Measurements from ENCODE around the gene DAPL1. TPM values are rescaled to one million over a fixed set of nuclear protein-coding genes. Genes with fewer than 3 reads are reported as not detected.
A peak's percentile ranks its signal among the peaks of the same experiment; 100 is the strongest.

Gene DAPL1
- total RNA-seq, 1 donor from 2014 or later = not detected

GRCh38 chr2:158778243-158778642 is 16.9 kb upstream of the DAPL1 start:
- Histone ChIP-seq H3K4me1 (no peaks in the 10 kb centered on the region), H3K36me3 (no peaks in the 10 kb centered on the region), H3K9me3 (no peaks in the 10 kb centered on the region), H3K27ac (no peak overlapping the region), H3K4me3 (no peak overlapping the region), H3K27me3 (no peaks in the 10 kb centered on the region)
- intact Hi-C loops (cut with DNase I) = no loop called here
- TF ChIP-seq, protein P1, sequence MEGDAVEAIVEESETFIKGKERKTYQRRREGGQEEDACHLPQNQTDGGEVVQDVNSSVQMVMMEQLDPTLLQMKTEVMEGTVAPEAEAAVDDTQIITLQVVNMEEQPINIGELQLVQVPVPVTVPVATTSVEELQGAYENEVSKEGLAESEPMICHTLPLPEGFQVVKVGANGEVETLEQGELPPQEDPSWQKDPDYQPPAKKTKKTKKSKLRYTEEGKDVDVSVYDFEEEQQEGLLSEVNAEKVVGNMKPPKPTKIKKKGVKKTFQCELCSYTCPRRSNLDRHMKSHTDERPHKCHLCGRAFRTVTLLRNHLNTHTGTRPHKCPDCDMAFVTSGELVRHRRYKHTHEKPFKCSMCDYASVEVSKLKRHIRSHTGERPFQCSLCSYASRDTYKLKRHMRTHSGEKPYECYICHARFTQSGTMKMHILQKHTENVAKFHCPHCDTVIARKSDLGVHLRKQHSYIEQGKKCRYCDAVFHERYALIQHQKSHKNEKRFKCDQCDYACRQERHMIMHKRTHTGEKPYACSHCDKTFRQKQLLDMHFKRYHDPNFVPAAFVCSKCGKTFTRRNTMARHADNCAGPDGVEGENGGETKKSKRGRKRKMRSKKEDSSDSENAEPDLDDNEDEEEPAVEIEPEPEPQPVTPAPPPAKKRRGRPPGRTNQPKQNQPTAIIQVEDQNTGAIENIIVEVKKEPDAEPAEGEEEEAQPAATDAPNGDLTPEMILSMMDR (IDR thresholded peaks at IDR 0.05) = no peak
- no peak for DNase-seq
- no peak for ATAC-seq

DNA sequence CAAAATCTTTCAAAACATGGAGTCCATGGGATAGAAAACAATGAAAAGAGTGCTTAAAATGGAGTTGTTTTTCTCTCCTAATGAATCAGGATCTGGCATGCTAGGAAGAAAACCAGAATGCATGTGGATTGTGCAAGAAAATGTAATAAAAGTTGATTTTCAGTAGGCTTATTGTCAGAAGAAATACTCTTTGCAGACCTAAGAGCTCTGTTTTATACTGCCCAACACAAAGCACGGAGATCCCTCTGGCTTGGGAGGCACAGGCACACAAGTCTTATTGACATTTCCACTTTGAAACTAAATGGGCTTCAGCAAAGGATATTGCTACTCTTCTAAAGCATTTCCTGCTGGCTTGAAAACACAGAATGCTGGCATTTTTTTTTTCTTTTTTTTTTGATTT is 15.5 kb upstream of the DAPL1 start:
- no peaks in the 10 kb centered on the region for H3K9me3 ChIP-seq
- TF ChIP-seq, protein P1 (IDR thresholded peaks at IDR 0.05) = no peak
- H3K4me3 ChIP-seq = no peak overlapping the region
- no peaks in the 10 kb centered on the region for H3K36me3 ChIP-seq
- DNase-seq (no peak), ATAC-seq (no peak)
- intact Hi-C loops (cut with DNase I) = no loop called here
- H3K4me1 ChIP-seq = no peaks in the 10 kb centered on the region
- H3K27me3 ChIP-seq = no peaks in the 10 kb centered on the region
- H3K27ac ChIP-seq = no peak overlapping the region

DNA sequence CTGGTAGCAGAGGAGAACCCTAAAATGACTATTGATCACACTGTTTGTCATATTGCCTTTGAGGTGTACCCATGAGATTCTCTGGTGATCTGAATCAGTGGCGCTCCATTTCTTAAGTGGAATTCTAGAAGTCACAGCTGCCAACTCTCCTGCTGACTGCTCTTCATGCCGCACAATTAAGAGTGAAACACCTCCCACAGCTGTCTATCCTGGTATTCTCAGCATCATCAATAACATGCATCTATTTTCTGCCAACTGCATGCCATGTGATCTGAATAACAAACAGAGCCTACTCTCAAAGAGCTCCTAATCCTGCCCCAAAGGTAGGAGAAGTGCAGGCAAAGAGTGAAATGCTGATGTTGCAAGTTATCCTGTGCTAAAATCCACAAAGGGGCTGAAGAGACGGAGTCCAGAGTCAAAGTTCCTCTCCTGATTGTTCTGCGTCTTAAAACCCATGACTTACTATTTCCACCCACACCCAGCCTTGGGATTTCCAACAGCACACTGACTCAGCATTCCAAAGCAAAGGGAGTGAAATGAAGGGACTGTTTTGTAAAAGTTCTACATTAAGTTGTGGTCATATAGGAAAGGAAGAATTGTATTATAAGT is 13.7 kb upstream of the DAPL1 start:
- Histone ChIP-seq H3K36me3 (no peaks in the 10 kb centered on the region), H3K4me3 (no peak overlapping the region), H3K9me3 (no peaks in the 10 kb centered on the region), H3K4me1 (no peaks in the 10 kb centered on the region), H3K27me3 (no peaks in the 10 kb centered on the region), H3K27ac (no peak overlapping the region)
- TF ChIP-seq, protein P1 (IDR thresholded peaks at IDR 0.05) = no peak
- peak; percentile 44 for ATAC-seq
- no peak for DNase-seq
- intact Hi-C loops (cut with DNase I) = no loop called here

- intact Hi-C loops (cut with DNase I) = no loop called here
- no peak overlapping the region for H3K27ac ChIP-seq
- no peaks in the 10 kb centered on the region for H3K9me3 ChIP-seq
- no peaks in the 10 kb centered on the region for H3K4me1 ChIP-seq
- no peaks in the 10 kb centered on the region for H3K36me3 ChIP-seq
- ATAC-seq (no peak), DNase-seq (no peak)
- no peaks in the 10 kb centered on the region for H3K27me3 ChIP-seq
- TF ChIP-seq, protein P1 (IDR thresholded peaks at IDR 0.05) = no peak
- no peak overlapping the region for H3K4me3 ChIP-seq
Measured at GRCh38 chr2:158782136-158782535, 13.0 kb upstream of the DAPL1 start.

- Histone ChIP-seq H3K27ac (no peak overlapping the region), H3K27me3 (no peaks in the 10 kb centered on the region), H3K4me1 (no peaks in the 10 kb centered on the region), H3K9me3 (no peaks in the 10 kb centered on the region), H3K36me3 (no peaks in the 10 kb centered on the region), H3K4me3 (no peak overlapping the region)
- DNase-seq = no peak
- intact Hi-C loops (cut with DNase I) = no loop called here
- TF ChIP-seq, protein P1 (IDR thresholded peaks at IDR 0.05) = no peak
- ATAC-seq = no peak
Measured at GRCh38 chr2:158782616-158783015, 12.5 kb upstream of the DAPL1 start.

DNA sequence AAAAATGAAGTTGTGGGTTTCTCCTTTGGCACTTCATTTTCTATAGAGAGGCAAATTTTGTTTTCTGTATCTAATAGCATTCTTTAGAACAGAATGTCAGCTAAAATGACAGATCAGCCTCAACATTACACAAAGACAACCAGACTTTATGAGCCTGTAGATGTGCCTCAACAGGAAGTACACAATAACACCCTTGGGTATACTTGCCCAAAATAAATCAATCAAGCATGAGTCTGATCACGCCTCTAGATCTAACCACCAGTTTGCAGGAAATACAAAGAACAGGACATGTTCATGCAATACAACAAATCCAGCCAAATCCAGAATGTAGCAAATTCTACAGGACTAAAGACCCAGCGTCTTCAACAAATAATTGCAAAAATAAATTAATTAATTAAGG is 11.2 kb upstream of the DAPL1 start:
- H3K9me3 ChIP-seq = no peaks in the 10 kb centered on the region
- no peaks in the 10 kb centered on the region for H3K27me3 ChIP-seq
- no peaks in the 10 kb centered on the region for H3K4me1 ChIP-seq
- TF ChIP-seq, protein P1 (IDR thresholded peaks at IDR 0.05) = no peak
- no peaks in the 10 kb centered on the region for H3K36me3 ChIP-seq
- intact Hi-C loops (cut with DNase I) = no loop called here
- no peak overlapping the region for H3K27ac ChIP-seq
- ATAC-seq (no peak), DNase-seq (no peak)
- no peak overlapping the region for H3K4me3 ChIP-seq

All from upper lobe of right lung (tissue), 1 donor.